H1 (cell line): ENCODE data around the gene PIGL. TPM values are rescaled to one million over a fixed set of nuclear protein-coding genes. Genes with fewer than 3 reads are reported as not detected.

Experiments used
- CTCF ChIA-PET: fragments of 300-600 bp; sonication (Branson Sonifier 250); formaldehyde crosslinking; loops from one replicate; lab custom pipeline; 2021; ENCODE audit not compliant: partially characterized antibody; lab: Charles Lee
- POLR2A ChIA-PET: fragments of 300-600 bp; sonication (Branson Sonifier 250); formaldehyde crosslinking; loops from one replicate; lab custom pipeline; 2021; ENCODE audit warnings: inconsistent platforms; ENCODE audit not compliant: partially characterized antibody; lab: Charles Lee
- DNase-seq, 2 experiments: peaks; one replicate each; pipeline versions ENCODE4 v3.0.0 to v3.0.0-alpha.2; 2010 to 2022; ENCODE audit warnings: low spot score in 2 of 2, low read depth in 1 of 2, mixed read lengths in 1 of 2
- FAIRE-seq: peaks from 2 replicates; lab custom pipeline; 2011; peaks lifted over from hg19 to GRCh38; lab: Jason Lieb, UNC
- H2AFZ ChIP-seq: 2 replicates; pipeline ENCODE4 v1.8.1; 2012; ENCODE audit warnings: low read length, inconsistent platforms
- H2AK5ac ChIP-seq: 2 replicates; pipeline ENCODE4 v1.6.1; 2013; ENCODE audit warnings: low read depth, low read length
- H2BK120ac ChIP-seq: replicated peaks from 2 replicates; pipeline ENCODE3; 2013; ENCODE audit warnings: low read depth, low read length, inconsistent platforms
- H2BK12ac ChIP-seq: 2 replicates; pipeline ENCODE4 v1.6.1; 2013; ENCODE audit warnings: low read depth, low read length
- H2BK15ac ChIP-seq: 2 replicates; pipeline ENCODE4 v1.6.1; 2013; ENCODE audit warnings: low read length
- H2BK20ac ChIP-seq: 2 replicates; pipeline ENCODE4 v1.6.1; 2013; ENCODE audit warnings: low read length
- H2BK5ac ChIP-seq: 2 replicates; pipeline ENCODE4 v1.6.1; 2013; ENCODE audit warnings: low read depth, low read length
- H3K14ac ChIP-seq: 2 replicates; pipeline ENCODE4 v1.6.1; 2013; ENCODE audit warnings: inconsistent platforms; ENCODE audit not compliant: insufficient read length
- H3K18ac ChIP-seq: 2 replicates; pipeline ENCODE4 v1.6.1; 2013; ENCODE audit warnings: low read length; ENCODE audit errors: extremely low read depth
- H3K23ac ChIP-seq: 2 replicates; pipeline ENCODE4 v1.6.1; 2013; ENCODE audit warnings: inconsistent platforms; ENCODE audit not compliant: insufficient read length
- H3K23me2 ChIP-seq: 2 replicates; pipeline ENCODE4 v1.6.1; 2013; ENCODE audit warnings: low read depth, low read length
- H3K27ac ChIP-seq: 2 replicates; pipeline ENCODE4 v1.6.1; 2011; ENCODE audit warnings: low read depth, low read length, inconsistent platforms
- H3K27me3 ChIP-seq, 4 experiments: replicated peaks in 1 of 4; 1 replicate in 1 of 4; 2 replicates in 3 of 4; pipeline versions ENCODE4 v1.6.1 to v1.8.1; 2011 to 2013; ENCODE audit warnings: low read length in 3 of 4, mild to moderate bottlenecking in 3 of 4, inconsistent platforms in 2 of 4, mixed read lengths in 2 of 4, moderate library complexity in 1 of 4; ENCODE audit not compliant: control insufficient read depth in 3 of 4, insufficient read depth in 3 of 4; ENCODE audit errors: extremely low read depth in 1 of 4
- H3K36me3 ChIP-seq, 4 experiments: 2 replicates each; pipeline versions ENCODE4 v1.6.1 to v1.8.1; 2011 to 2013; ENCODE audit warnings: mild to moderate bottlenecking in 4 of 4, low read length in 3 of 4, moderate library complexity in 2 of 4, control low read depth in 1 of 4, inconsistent platforms in 1 of 4; ENCODE audit not compliant: insufficient read depth in 4 of 4, control insufficient read depth in 2 of 4
- H3K4ac ChIP-seq: replicated peaks from 2 replicates; pipeline ENCODE3; 2013; ENCODE audit warnings: low read length, low read depth, mixed read lengths, inconsistent platforms; ENCODE audit not compliant: insufficient read length
- H3K4me1 ChIP-seq, 4 experiments: replicated peaks in 1 of 4; 1 replicate in 1 of 4; 2 replicates in 3 of 4; pipeline versions ENCODE4 v1.6.1 to v1.8.1; 2011 to 2013; ENCODE audit warnings: low read length in 3 of 4, inconsistent platforms in 2 of 4, mixed read lengths in 1 of 4; ENCODE audit not compliant: insufficient read depth in 4 of 4, control insufficient read depth in 3 of 4
- H3K4me2 ChIP-seq, 2 experiments: 2 replicates each; pipeline versions ENCODE4 v1.6.1 to v1.8.1; 2011 to 2013; ENCODE audit warnings: low read depth in 2 of 2, low read length in 2 of 2, control low read depth in 1 of 2, inconsistent platforms in 1 of 2, mild to moderate bottlenecking in 1 of 2; ENCODE audit not compliant: insufficient read depth in 1 of 2
- H3K4me3 ChIP-seq, 4 experiments: fragments of 200-600, 300-600 bp in 1 of 4; sonication (generic), shearing (Covaris generic), sonication (Bioruptor Twin) in 1 of 4; 2 replicates each; pipeline versions ENCODE4 v1.5.1 to v1.8.1; 2011 to 2016; ENCODE audit warnings: low read length in 4 of 4, low read depth in 3 of 4, control low read depth in 2 of 4, inconsistent platforms in 2 of 4, mild to moderate bottlenecking in 2 of 4, mixed read lengths in 1 of 4, moderate library complexity in 1 of 4; ENCODE audit not compliant: insufficient read depth in 2 of 4; ENCODE audit errors: extremely low read depth in 1 of 4
- H3K56ac ChIP-seq: replicated peaks from 2 replicates; pipeline ENCODE3; 2013; ENCODE audit warnings: low read depth, mild to moderate bottlenecking, mixed read lengths, low read length, inconsistent platforms; ENCODE audit not compliant: insufficient read length
- H3K79me1 ChIP-seq: 2 replicates; pipeline ENCODE4 v1.6.1; 2013; ENCODE audit warnings: low read depth, low read length, control low read depth
- H3K79me2 ChIP-seq, 2 experiments: 2 replicates each; pipeline versions ENCODE4 v1.6.1 to v1.8.1; 2012 to 2013; ENCODE audit warnings: low read length in 2 of 2, mild to moderate bottlenecking in 2 of 2, inconsistent platforms in 1 of 2; ENCODE audit not compliant: insufficient read depth in 2 of 2, control insufficient read depth in 1 of 2
- H3K9ac ChIP-seq, 4 experiments: replicated peaks in 1 of 4; 1 replicate in 1 of 4; 2 replicates in 3 of 4; pipeline versions ENCODE4 v1.6.1 to v1.8.1; 2011 to 2013; ENCODE audit warnings: low read depth in 3 of 4, low read length in 3 of 4, control low read depth in 2 of 4, mild to moderate bottlenecking in 2 of 4, moderate library complexity in 2 of 4, inconsistent platforms in 1 of 4; ENCODE audit errors: extremely low read depth in 1 of 4
- H3K9me3 ChIP-seq, 2 experiments: 2 replicates each; pipeline versions ENCODE4 v1.6.1 to v1.8.1; 2012 to 2013; ENCODE audit warnings: mild to moderate bottlenecking in 2 of 2, moderate library complexity in 2 of 2, control low read depth in 1 of 2, inconsistent platforms in 1 of 2, low read depth in 1 of 2, low read length in 1 of 2, mixed read lengths in 1 of 2; ENCODE audit not compliant: insufficient read depth in 2 of 2
- H4K20me1 ChIP-seq, 2 experiments: replicated peaks in 1 of 2; 2 replicates each; pipeline versions ENCODE3 to v1.8.1; 2011 to 2013; ENCODE audit warnings: inconsistent platforms in 2 of 2, low read length in 2 of 2, mild to moderate bottlenecking in 1 of 2; ENCODE audit not compliant: insufficient read depth in 2 of 2, control insufficient read depth in 1 of 2
- H4K5ac ChIP-seq: 2 replicates; pipeline ENCODE4 v1.6.1; 2013; ENCODE audit warnings: low read length, low read depth, mixed read lengths, inconsistent platforms; ENCODE audit not compliant: insufficient read length
- H4K8ac ChIP-seq: 2 replicates; pipeline ENCODE4 v1.8.0; 2013; ENCODE audit warnings: mild to moderate bottlenecking, moderate library complexity, low read length, inconsistent platforms; ENCODE audit not compliant: insufficient read depth; ENCODE audit errors: extremely low read depth
- H4K91ac ChIP-seq: replicated peaks from 2 replicates; pipeline ENCODE3; 2013; ENCODE audit warnings: low read length, mixed read lengths, inconsistent platforms; ENCODE audit not compliant: insufficient read length
- BCL11A ChIP-seq, 2 experiments: IDR thresholded peaks; one replicate each; pipeline ENCODE4 v1.6.1; 2011; ENCODE audit warnings: low read depth in 2 of 2, low read length in 2 of 2, mild to moderate bottlenecking in 2 of 2
- CTBP2 ChIP-seq: IDR thresholded peaks from 2 replicates; pipeline ENCODE4 v1.7.0; 2011; ENCODE audit warnings: borderline replicate concordance, mild to moderate bottlenecking, moderate library complexity, mixed read lengths, low read length; ENCODE audit not compliant: insufficient read depth, insufficient read length
- CTCF ChIP-seq, 3 experiments: IDR thresholded peaks; 1 replicate in 2 of 3; 2 replicates in 1 of 3; pipeline versions ENCODE4 v1.5.1 to v1.6.1; 2011; ENCODE audit warnings: low read length in 3 of 3, mild to moderate bottlenecking in 3 of 3, inconsistent platforms in 2 of 3, low read depth in 1 of 3, moderate library complexity in 1 of 3; ENCODE audit not compliant: insufficient read depth in 1 of 3; ENCODE audit errors: control extremely low read depth in 1 of 3
- EGR1 ChIP-seq: IDR thresholded peaks from 2 replicates; pipeline ENCODE4 v1.6.1; 2011; ENCODE audit warnings: low read depth, low read length, borderline replicate concordance
- FOSL1 ChIP-seq: IDR thresholded peaks from 2 replicates; pipeline ENCODE4 v1.6.1; 2011; ENCODE audit warnings: mild to moderate bottlenecking, low read depth, low read length, moderate library complexity; ENCODE audit not compliant: insufficient read depth
- PHF8 ChIP-seq: fragments of 200-600 bp; sonication (generic); conservative IDR thresholded peaks from 2 replicates; pipeline ENCODE4 v1.7.1; 2012; ENCODE audit warnings: low read depth, mild to moderate bottlenecking, inconsistent platforms, low read length, moderate library complexity
- POLR2AphosphoS5 ChIP-seq: IDR thresholded peaks from 2 replicates; pipeline ENCODE4 v1.6.1; 2011; ENCODE audit warnings: low read depth, low read length
- SUZ12 ChIP-seq: fragments of 200-600 bp; sonication (generic); IDR thresholded peaks from 2 replicates; pipeline ENCODE4 v1.6.1; 2012; ENCODE audit warnings: mild to moderate bottlenecking, inconsistent platforms, low read length, moderate library complexity, mixed read lengths
- polyA plus RNA-seq, 7 experiments: library from polyadenylated mRNA; depleted of rRNA in 3 of 7; stranded (reverse) in 5 of 7; unstranded in 2 of 7; fragments of >200 nt in 5 of 7; fragments of 200-250 nt in 2 of 7; gene quantifications; 1 replicate in 5 of 7; 2 replicates in 1 of 7; 4 replicates in 1 of 7; pipeline versions ENCODE4 v1.2.1 to v1.2.3, GENCODE V29; 2011 to 2013; ENCODE audit warnings: missing spikeins in 2 of 7, mixed read lengths in 2 of 7
- total RNA-seq: library from RNA; stranded (reverse); fragmentation: NEBNext Ultra II Directional; extraction: Animal tissue kit (Norgen Biotek cat#: 25700); gene quantifications from 2 replicates; pipeline ENCODE4 v1.2.1, GENCODE V29; 2021

PIGL gene
- total and polyA plus RNA-seq, 2 of the 8 experiments (the other 6 are each of a cell fraction or from before 2014, with no cell fraction given) = 28.4 to 30.8 TPM

GRCh38 chr17:16314189-16314588 lies 97.2 kb downstream of the PIGL start:
- Histone ChIP-seq H3K79me1 (no peaks in the 10 kb centered on the region), H3K18ac (no peak overlapping the region), H3K27me3 (no peaks in the 10 kb centered on the region), H4K8ac (no peak overlapping the region), H2AK5ac (no peak overlapping the region), H3K27ac (no peak overlapping the region), H2BK20ac (no peak overlapping the region), H3K36me3 (peaks cover 0 to 7% (median under 1%) of the 10 kb centered on the region in 4 experiments; a peak in 1 of 8 replicates), H3K4me3 (no peak overlapping the region), H2BK120ac (no peak overlapping the region), H2BK5ac (no peak overlapping the region), H4K91ac (no peak overlapping the region), H2AFZ (no peak overlapping the region), H3K9ac (no peak overlapping the region), H4K5ac (no peak overlapping the region), H3K56ac (no peak overlapping the region), H3K4me1 (no peaks in the 10 kb centered on the region), H3K79me2 (no peaks in the 10 kb centered on the region), H3K23me2 (no peaks in the 10 kb centered on the region), H3K4me2 (no peak overlapping the region), H2BK15ac (no peak overlapping the region), H2BK12ac (no peak overlapping the region), H3K4ac (no peak overlapping the region), H3K14ac (no peak overlapping the region), H3K9me3 (peaks cover 3 to 7% of the 10 kb centered on the region in 2 experiments; a peak in 1 of 4 replicates), H4K20me1 (no peaks in the 10 kb centered on the region), H3K23ac (no peak overlapping the region)
- DNase-seq (no peak), FAIRE-seq (no peak)
- CTCF ChIA-PET = interaction anchor here (9.2 kb wide), 1 partner anchor 10 kb away, joined by 44 read pairs; no protein-coding TSS in a partner anchor
- POLR2A ChIA-PET = no interaction called here
- TF ChIP-seq FOSL1 (no peak), PHF8 (no peak), SUZ12 (no peak), BCL11A (IDR thresholded peaks at IDR 0.05; ENCODE audit: low read depth in 2 of 2, low read length in 2 of 2) (no peak), POLR2AphosphoS5 (no peak), CTCF (IDR thresholded peaks at IDR 0.05; ENCODE audit: control extremely low read depth in 1 of 3, insufficient read depth in 1 of 3, low read depth in 1 of 3, low read length in 3 of 3) (no peak), EGR1 (no peak), CTBP2 (no peak)
